Parathyroid adenoma (tissue), 2 donors: ENCODE results near the gene CD8A.

Experiments used
- H2AFZ ChIP-seq: fragments of 300-600 bp; sonication (generic); one replicate; pipeline ENCODE4 v1.7.0; 2017; ENCODE audit warnings: antibody characterized with exemption, mild to moderate bottlenecking
- H3K27ac ChIP-seq: fragments of 300-600 bp; sonication (generic); one replicate; pipeline ENCODE4 v1.7.0; 2017
- H3K27me3 ChIP-seq: fragments of 300-600 bp; sonication (generic); one replicate; pipeline ENCODE4 v1.7.0; 2017; ENCODE audit warnings: low read length; ENCODE audit not compliant: control insufficient read depth, insufficient read depth
- H3K36me3 ChIP-seq: fragments of 300-600 bp; sonication (generic); one replicate; pipeline ENCODE4 v1.7.0; 2017; ENCODE audit warnings: low read length; ENCODE audit not compliant: control insufficient read depth, insufficient read depth
- H3K4me1 ChIP-seq: fragments of 300-600 bp; sonication (generic); one replicate; pipeline ENCODE4 v1.7.0; 2017; ENCODE audit warnings: control low read depth
- H3K4me2 ChIP-seq: fragments of 300-600 bp; sonication (generic); one replicate; pipeline ENCODE4 v1.7.0; 2017; ENCODE audit warnings: low read length
- H3K4me3 ChIP-seq: fragments of 300-600 bp; sonication (generic); one replicate; pipeline ENCODE4 v1.7.0; 2017; ENCODE audit warnings: low read depth, low read length
- H3K79me2 ChIP-seq: fragments of 300-600 bp; sonication (generic); one replicate; pipeline ENCODE4 v1.7.0; 2017; ENCODE audit warnings: control low read depth
- H3K9ac ChIP-seq: fragments of 300-600 bp; sonication (generic); one replicate; pipeline ENCODE4 v1.7.0; 2017; ENCODE audit warnings: mild to moderate bottlenecking
- H3K9me3 ChIP-seq: fragments of 300-600 bp; sonication (generic); one replicate; pipeline ENCODE4 v1.7.0; 2017; ENCODE audit warnings: low read length; ENCODE audit not compliant: control insufficient read depth
- CTCF ChIP-seq: fragments of 300-600 bp; sonication (generic); IDR thresholded peaks from one replicate; pipeline ENCODE4 v1.7.0; 2017; ENCODE audit warnings: antibody characterized with exemption, mild to moderate bottlenecking
- donor health status: primary hyperparathyroidism.

The CD8A gene

DNA sequence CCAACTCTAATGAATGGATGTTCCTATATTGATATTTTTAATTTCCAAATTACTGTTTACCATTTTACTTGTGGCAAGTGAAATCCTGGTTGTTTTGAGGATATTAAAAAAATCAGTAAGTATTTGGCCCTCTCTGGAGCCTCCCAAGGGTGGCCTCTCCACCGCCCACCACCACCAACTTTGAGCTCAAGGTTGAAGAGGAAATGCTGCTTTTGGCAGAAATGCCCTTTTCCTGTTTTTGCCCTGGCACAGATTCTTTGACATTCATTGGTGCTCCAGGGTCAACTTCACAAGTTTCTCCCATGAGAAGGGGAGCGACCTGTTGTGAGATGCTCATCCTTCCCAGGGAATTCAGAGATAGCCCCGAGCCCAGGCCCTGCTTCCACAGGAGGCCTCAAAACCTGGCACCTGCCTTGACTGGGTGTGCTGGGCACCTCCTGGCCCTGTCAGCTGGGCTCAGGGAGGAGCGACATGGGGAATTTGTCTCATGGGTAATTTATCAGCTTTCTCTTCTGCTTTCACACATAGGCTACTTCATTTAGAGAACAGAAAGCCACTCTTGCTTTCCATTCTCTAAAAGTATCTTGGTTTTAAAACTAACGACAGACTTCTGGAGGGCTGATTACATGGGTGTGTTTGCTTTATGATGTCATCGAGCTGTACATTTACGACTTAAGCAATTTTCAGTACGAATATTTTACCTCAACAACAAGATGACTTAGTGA, 6.9 kb downstream of the CD8A start:
- Histone ChIP-seq H3K36me3 (no peaks in the 10 kb centered on the region), H2AFZ (no peak overlapping the region), H3K4me3 (no peak overlapping the region), H3K27ac (no peak overlapping the region), H3K9ac (no peak overlapping the region), H3K4me2 (no peak overlapping the region), H3K9me3 (no peaks in the 10 kb centered on the region), H3K27me3 (no peaks in the 10 kb centered on the region), H3K4me1 (no peaks in the 10 kb centered on the region), H3K79me2 (no peaks in the 10 kb centered on the region)
- no peak for TF ChIP-seq CTCF

DNA sequence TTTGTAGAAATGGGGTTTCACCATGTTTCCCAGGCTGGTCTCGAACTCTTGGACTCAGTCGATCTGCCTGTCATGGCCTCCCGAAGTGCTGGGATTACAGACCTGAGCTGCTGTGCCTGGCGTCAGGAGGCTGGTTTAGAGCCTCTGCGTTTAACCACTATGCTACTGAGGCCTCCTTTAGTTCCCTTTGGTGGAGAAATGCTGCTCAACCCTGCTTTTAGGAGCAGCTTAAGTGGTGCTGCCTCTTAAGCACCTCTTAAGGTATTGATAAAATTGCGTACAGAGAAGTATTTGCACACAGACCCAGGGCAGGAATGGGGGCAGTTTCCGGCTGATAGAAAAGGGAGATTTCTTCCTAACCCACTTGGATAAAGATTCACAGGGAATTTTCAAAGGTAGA, 8.0 kb downstream of the CD8A start:
- no peak overlapping the region for H3K4me2 ChIP-seq
- H2AFZ ChIP-seq = no peak overlapping the region
- H3K36me3 ChIP-seq = no peaks in the 10 kb centered on the region
- no peaks in the 10 kb centered on the region for H3K79me2 ChIP-seq
- no peak overlapping the region for H3K4me3 ChIP-seq
- H3K4me1 ChIP-seq = no peaks in the 10 kb centered on the region
- no peak for TF ChIP-seq CTCF
- no peak overlapping the region for H3K27ac ChIP-seq
- no peaks in the 10 kb centered on the region for H3K27me3 ChIP-seq
- H3K9me3 ChIP-seq = no peaks in the 10 kb centered on the region
- H3K9ac ChIP-seq = no peak overlapping the region

- H3K79me2 ChIP-seq = no peaks in the 10 kb centered on the region
- H3K4me1 ChIP-seq = no peaks in the 10 kb centered on the region
- no peak overlapping the region for H3K27ac ChIP-seq
- no peak for TF ChIP-seq CTCF
- no peaks in the 10 kb centered on the region for H3K27me3 ChIP-seq
- H3K9ac ChIP-seq = no peak overlapping the region
- H3K9me3 ChIP-seq = no peaks in the 10 kb centered on the region
- H3K4me3 ChIP-seq = no peak overlapping the region
- H3K36me3 ChIP-seq = no peaks in the 10 kb centered on the region
- no peak overlapping the region for H2AFZ ChIP-seq
- no peak overlapping the region for H3K4me2 ChIP-seq
Observed at GRCh38 chr2:86781363-86781762, 9.3 kb downstream of the CD8A start.

DNA sequence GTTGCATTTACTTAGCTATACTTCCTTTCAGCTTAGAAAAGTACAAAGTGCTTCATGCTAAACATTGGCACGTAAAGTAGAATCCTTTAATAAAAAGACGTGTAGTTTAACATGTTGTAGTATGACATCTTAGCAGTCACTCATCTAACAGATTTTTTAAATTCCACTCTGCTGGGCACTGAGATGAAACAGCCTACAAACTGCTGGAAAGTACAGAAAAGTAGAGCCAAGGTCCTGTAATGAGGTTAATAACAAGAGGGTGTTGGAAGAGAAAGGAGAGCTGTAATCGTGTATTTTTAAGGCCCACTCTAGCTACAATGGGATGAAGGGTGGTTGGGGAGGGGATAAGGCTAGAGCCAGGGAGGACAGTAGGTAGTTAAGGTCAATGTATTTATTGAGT, 10.7 kb downstream of the CD8A start:
- Histone ChIP-seq H3K36me3 (no peaks in the 10 kb centered on the region), H3K4me1 (no peaks in the 10 kb centered on the region), H3K4me3 (no peak overlapping the region), H2AFZ (no peak overlapping the region), H3K27ac (no peak overlapping the region), H3K27me3 (no peaks in the 10 kb centered on the region), H3K4me2 (no peak overlapping the region), H3K79me2 (no peaks in the 10 kb centered on the region), H3K9me3 (no peaks in the 10 kb centered on the region), H3K9ac (no peak overlapping the region)
- no peak for TF ChIP-seq CTCF

DNA sequence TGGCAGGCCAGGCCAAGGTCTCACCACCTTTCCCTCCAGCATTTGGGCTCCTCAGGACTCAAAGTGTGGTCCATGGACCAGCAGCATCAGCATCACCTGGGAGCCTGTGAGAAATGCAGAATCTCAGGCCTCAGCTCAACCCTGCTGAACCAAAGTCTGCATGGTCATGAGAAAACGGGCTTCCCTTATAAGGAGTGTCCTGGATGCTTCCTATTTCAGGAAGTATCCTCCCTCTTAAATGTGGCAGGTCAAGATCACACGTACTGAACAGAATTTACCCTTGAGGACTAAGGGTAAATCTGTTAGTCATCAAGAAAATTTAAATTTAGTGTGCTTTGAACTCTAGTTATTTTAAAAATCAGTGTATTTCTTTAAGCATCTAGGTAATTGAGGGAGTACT, 11.8 kb downstream of the CD8A start:
- no peaks in the 10 kb centered on the region for H3K36me3 ChIP-seq
- no peak overlapping the region for H3K9ac ChIP-seq
- H3K4me3 ChIP-seq = no peak overlapping the region
- H2AFZ ChIP-seq = no peak overlapping the region
- TF ChIP-seq CTCF = no peak
- no peak overlapping the region for H3K4me2 ChIP-seq
- no peaks in the 10 kb centered on the region for H3K4me1 ChIP-seq
- H3K79me2 ChIP-seq = no peaks in the 10 kb centered on the region
- no peak overlapping the region for H3K27ac ChIP-seq
- no peaks in the 10 kb centered on the region for H3K27me3 ChIP-seq
- H3K9me3 ChIP-seq = no peaks in the 10 kb centered on the region
